Amygdala (tissue), 56 donors: Measurements from ENCODE around the gene PVRIG.
A peak's percentile ranks its signal among the peaks of the same experiment; 100 is the strongest.
"Not testable (repeated sequence)": the region's sequence is repeated elsewhere in the genome, so short reads cannot be mapped to it uniquely, and the experiment has no call there.

Experiments
- DNase-seq, 56 donors: peaks; one replicate each; lab custom pipeline; 2025; lab: John Stamatoyannopoulos, UW

Gene PVRIG

GRCh38 chr7:100192281-100192862 is 27.4 kb upstream of the PVRIG start:
- not testable (repeated sequence) for DNase-seq

GRCh38 chr7:100192969-100193368 is 26.8 kb upstream of the PVRIG start:
- DNase-seq: no peak

- DNase-seq: no peak
Measured at GRCh38 chr7:100195222-100195621, 24.5 kb upstream of the PVRIG start.

- not testable (repeated sequence) for DNase-seq
Measured at GRCh38 chr7:100195901-100196322, 23.8 kb upstream of the PVRIG start.

GRCh38 chr7:100198266-100198665 is 21.5 kb upstream of the PVRIG start:
- DNase-seq: no peak

- DNase-seq: no peak
Measured at GRCh38 chr7:100200693-100201092, 19.1 kb upstream of the PVRIG start.

- DNase-seq: no peak
Measured at GRCh38 chr7:100204454-100204853, 15.3 kb upstream of the PVRIG start.

- no peak for DNase-seq
Measured at GRCh38 chr7:100208911-100209408, 10.8 kb upstream of the PVRIG start.

- no peak for DNase-seq
Measured at GRCh38 chr7:100209493-100209892, 10.3 kb upstream of the PVRIG start.

- DNase-seq: no peak
Measured at GRCh38 chr7:100210805-100211204, 8.9 kb upstream of the PVRIG start.

GRCh38 chr7:100211342-100211780 is 8.4 kb upstream of the PVRIG start:
- DNase-seq: no peak

- no peak for DNase-seq
Measured at GRCh38 chr7:100212631-100213286, 7.0 kb upstream of the PVRIG start.

GRCh38 chr7:100213672-100214071 is 6.1 kb upstream of the PVRIG start:
- DNase-seq: no peak

- DNase-seq: not testable (repeated sequence)
Measured at GRCh38 chr7:100214356-100214755, 5.4 kb upstream of the PVRIG start.

- DNase-seq: peak in 20 of 56 donors; percentile 7 to 59 (median 24)
Measured at GRCh38 chr7:100215895-100216294, 3.9 kb upstream of the PVRIG start.

- DNase-seq: peak in 50 of 56 donors; percentile 14 to 95 (median 66)
Measured at GRCh38 chr7:100217934-100218333, 1.8 kb upstream of the PVRIG start.

GRCh38 chr7:100219271-100219737 is 445 bp upstream of the PVRIG start:
- no peak for DNase-seq

- no peak for DNase-seq
Measured at GRCh38 chr7:100220586-100221230, 959 bp downstream of the PVRIG start.

- DNase-seq: no peak
Measured at GRCh38 chr7:100221231-100221718, 1.5 kb downstream of the PVRIG start.

GRCh38 chr7:100221767-100222444 is 2.2 kb downstream of the PVRIG start:
- no peak for DNase-seq
